Spleen (tissue), 7 donors: ENCODE data around the gene RNF166.

Experiments used
- CTCF ChIP-seq, 11 experiments: fragments of 200-600 bp in 7 of 11; fragments of 450-650 bp in 4 of 11; sonication (generic) in 4 of 11; IDR thresholded peaks in 8 of 11; conservative IDR thresholded peaks in 3 of 11; 1 replicate in 7 of 11; 2 replicates in 4 of 11; pipeline versions ENCODE4 v1.4.0 to v1.8.0; 2016 to 2021; ENCODE audit warnings: antibody characterized with exemption in 11 of 11, inconsistent platforms in 4 of 11, mild to moderate bottlenecking in 1 of 11
- POLR2A ChIP-seq, 3 donors: fragments of 450-650 bp; IDR thresholded peaks; one replicate each; pipeline ENCODE4 v1.5.1; 2017; ENCODE audit warnings: antibody characterized with exemption in 3 of 3, mild to moderate bottlenecking in 1 of 3
- donor health status: DM: no; HTN: no; CAD: no; lungs with moderate emphysema.
- donor health status: DM: no; HTN: no; CAD: no.
- donor health status: DM: no; HTN: no; CAD: no.

GRCh38 chr16:88710556-88710955, 4.3 kb upstream of the RNF166 start:
- TF ChIP-seq CTCF (IDR thresholded peaks at IDR 0.05 in 8 of 11, conservative IDR thresholded peaks at IDR 0.05 in 3 of 11) (no peak), POLR2A (IDR thresholded peaks at IDR 0.05) (no peak)
